ENCODE results near the gene DDB1. TPM values are rescaled to one million over a fixed set of nuclear protein-coding genes. Genes with fewer than 3 reads are reported as not detected.

Gene DDB1
- total RNA-seq, 1 donor from 2014 or later: 259 TPM

- TF ChIP-seq CTCF (IDR thresholded peaks at IDR 0.05; ENCODE audit: partially characterized antibody, unreplicated experiment): no peak
- no peaks in the 10 kb centered on the region for H3K36me3 Mint-ChIP-seq (ENCODE audit: unreplicated experiment)
- H3K4me1 Mint-ChIP-seq (ENCODE audit: low read depth, unreplicated experiment): no peaks in the 10 kb centered on the region
- H3K9me3 Mint-ChIP-seq (ENCODE audit: unreplicated experiment): peaks cover 2% of the 10 kb centered on the region
- DNase-seq: no peak
- no peak overlapping the region for H3K27ac Mint-ChIP-seq (ENCODE audit: unreplicated experiment)
- no peaks in the 10 kb centered on the region for H3K27me3 Mint-ChIP-seq (ENCODE audit: unreplicated experiment)
- no peak overlapping the region for H3K4me3 Mint-ChIP-seq (ENCODE audit: unreplicated experiment)
These were observed 65.5 kb downstream of the DDB1 start for GRCh38 chr11:61267437-61267841.

GRCh38 chr11:61266602-61267001 lies 66.3 kb downstream of the DDB1 start:
- TF ChIP-seq CTCF (IDR thresholded peaks at IDR 0.05; ENCODE audit: partially characterized antibody, unreplicated experiment): no peak
- Mint-ChIP-seq H3K27ac (ENCODE audit: unreplicated experiment) (no peak overlapping the region), H3K27me3 (ENCODE audit: unreplicated experiment) (no peaks in the 10 kb centered on the region), H3K9me3 (ENCODE audit: unreplicated experiment) (peaks cover 2% of the 10 kb centered on the region), H3K36me3 (ENCODE audit: unreplicated experiment) (no peaks in the 10 kb centered on the region), H3K4me3 (ENCODE audit: unreplicated experiment) (no peak overlapping the region), H3K4me1 (ENCODE audit: low read depth, unreplicated experiment) (no peaks in the 10 kb centered on the region)
- no peak for DNase-seq

- no peak for TF ChIP-seq CTCF (IDR thresholded peaks at IDR 0.05; ENCODE audit: partially characterized antibody, unreplicated experiment)
- H3K9me3 Mint-ChIP-seq (ENCODE audit: unreplicated experiment): peaks cover 3% of the 10 kb centered on the region
- H3K27ac Mint-ChIP-seq (ENCODE audit: unreplicated experiment): no peak overlapping the region
- H3K36me3 Mint-ChIP-seq (ENCODE audit: unreplicated experiment): no peaks in the 10 kb centered on the region
- no peaks in the 10 kb centered on the region for H3K4me1 Mint-ChIP-seq (ENCODE audit: low read depth, unreplicated experiment)
- no peak overlapping the region for H3K4me3 Mint-ChIP-seq (ENCODE audit: unreplicated experiment)
- DNase-seq: no peak
- H3K27me3 Mint-ChIP-seq (ENCODE audit: unreplicated experiment): no peaks in the 10 kb centered on the region
These were observed 67.5 kb downstream of the DDB1 start for GRCh38 chr11:61265357-61265756.

GRCh38 chr11:61264795-61265194 lies 68.1 kb downstream of the DDB1 start:
- no peak for DNase-seq
- H3K27me3 Mint-ChIP-seq (ENCODE audit: unreplicated experiment): no peaks in the 10 kb centered on the region
- no peaks in the 10 kb centered on the region for H3K4me1 Mint-ChIP-seq (ENCODE audit: low read depth, unreplicated experiment)
- no peak overlapping the region for H3K27ac Mint-ChIP-seq (ENCODE audit: unreplicated experiment)
- peaks cover 4% of the 10 kb centered on the region for H3K9me3 Mint-ChIP-seq (ENCODE audit: unreplicated experiment)
- TF ChIP-seq CTCF (IDR thresholded peaks at IDR 0.05; ENCODE audit: partially characterized antibody, unreplicated experiment): no peak
- H3K4me3 Mint-ChIP-seq (ENCODE audit: unreplicated experiment): no peak overlapping the region
- no peaks in the 10 kb centered on the region for H3K36me3 Mint-ChIP-seq (ENCODE audit: unreplicated experiment)

- no peak for TF ChIP-seq CTCF (IDR thresholded peaks at IDR 0.05; ENCODE audit: partially characterized antibody, unreplicated experiment)
- Mint-ChIP-seq H3K9me3 (ENCODE audit: unreplicated experiment) (peaks cover 4% of the 10 kb centered on the region), H3K4me3 (ENCODE audit: unreplicated experiment) (no peak overlapping the region)
These were observed 68.5 kb downstream of the DDB1 start for GRCh38 chr11:61264371-61264770.

More at GRCh38 chr11:61264371-61264770, 68.5 kb downstream of the DDB1 start:
- no peak for DNase-seq
- Mint-ChIP-seq H3K4me1 (ENCODE audit: low read depth, unreplicated experiment) (no peaks in the 10 kb centered on the region), H3K27me3 (ENCODE audit: unreplicated experiment) (no peaks in the 10 kb centered on the region), H3K36me3 (ENCODE audit: unreplicated experiment) (no peaks in the 10 kb centered on the region), H3K27ac (ENCODE audit: unreplicated experiment) (no peak overlapping the region)

Measured in glutamatergic neuron (in vitro differentiated cells).